Activated CD8-positive, alpha-beta T cell treated with anti-CD3 and anti-CD28 coated beads for 36 hours (primary cell): ENCODE measurements around the gene FCRL3. TPM values are rescaled to one million over a fixed set of nuclear protein-coding genes. Genes with fewer than 3 reads are reported as not detected.

Experiments used
- ATAC-seq: fragments of 200-7000 bp; cut with Tn5 transposase; one replicate; pipeline ENCODE4 v1.10.0; 2021; ENCODE audit warnings: mild to moderate bottlenecking, moderate library complexity
- CTCF ChIA-PET: fragments of 350-600 bp; sonication (Branson Sonifier 250); formaldehyde crosslinking; loops from one replicate; lab custom pipeline; 2021; ENCODE audit warnings: antibody characterized with exemption; lab: Charles Lee
- POLR2A ChIA-PET: fragments of 350-600 bp; sonication (Branson Sonifier 250); formaldehyde crosslinking; loops from one replicate; lab custom pipeline; 2021; ENCODE audit warnings: antibody characterized with exemption; lab: Charles Lee
- DNase-seq: peaks from one replicate; pipeline ENCODE4 v3.0.0-alpha.2; 2020
- H3K27ac Mint-ChIP-seq: one replicate; pipeline ENCODE4 v1.8.0; 2021; ENCODE audit warnings: mild to moderate bottlenecking, mixed read lengths
- H3K27me3 Mint-ChIP-seq: one replicate; pipeline ENCODE4 v1.8.0; 2021; ENCODE audit warnings: mixed read lengths
- H3K36me3 Mint-ChIP-seq: one replicate; pipeline ENCODE4 v1.8.0; 2021; ENCODE audit warnings: low read depth, mixed read lengths
- H3K4me1 Mint-ChIP-seq: one replicate; pipeline ENCODE4 v1.8.0; 2021; ENCODE audit warnings: low read depth, mixed read lengths
- H3K4me3 Mint-ChIP-seq: one replicate; pipeline ENCODE4 v1.8.0; 2021; ENCODE audit warnings: mild to moderate bottlenecking, moderate library complexity, mixed read lengths
- H3K9me3 Mint-ChIP-seq: one replicate; pipeline ENCODE4 v1.8.0; 2021; ENCODE audit warnings: mixed read lengths
- CTCF ChIP-seq: fragments of 200-600 bp; IDR thresholded peaks from one replicate; pipeline ENCODE4 v1.8.0; 2022; ENCODE audit warnings: antibody characterized with exemption, mild to moderate bottlenecking
- intact Hi-C: fragments of 100-400 bp; cut with micrococcal nuclease; formaldehyde crosslinking; loops from one replicate; pipeline ENCODE4 v1.10.0; 2022
- total RNA-seq, 2 experiments: library from RNA; stranded (reverse); gene quantifications; one replicate each; pipeline ENCODE4 v1.2.3, GENCODE V29; 2021

The FCRL3 gene
- total RNA-seq, 2 experiments from 2014 or later = 5.7 to 6.4 TPM

GRCh38 chr1:157715736-157716135 lies 15.2 kb upstream of the FCRL3 start:
- H3K27me3 Mint-ChIP-seq = no peaks in the 10 kb centered on the region
- no peaks in the 10 kb centered on the region for H3K4me1 Mint-ChIP-seq
- DNase-seq = no peak
- no peak overlapping the region for H3K27ac Mint-ChIP-seq
- H3K9me3 Mint-ChIP-seq = no peaks in the 10 kb centered on the region
- H3K36me3 Mint-ChIP-seq = no peaks in the 10 kb centered on the region
- CTCF ChIA-PET = no interaction called here
- POLR2A ChIA-PET = no interaction called here
- H3K4me3 Mint-ChIP-seq = no peak overlapping the region
- no peak for ATAC-seq
- TF ChIP-seq CTCF = no peak
- intact Hi-C loops = no loop called here

GRCh38 chr1:157711802-157712201 lies 11.2 kb upstream of the FCRL3 start:
- CTCF ChIA-PET = no interaction called here
- Mint-ChIP-seq H3K4me1 (no peaks in the 10 kb centered on the region), H3K4me3 (no peak overlapping the region)

GRCh38 chr1:157704878-157705277 lies 4.3 kb upstream of the FCRL3 start:
- TF ChIP-seq CTCF = no peak
- DNase-seq = no peak
- Mint-ChIP-seq H3K9me3 (peaks cover 2% of the 10 kb centered on the region), H3K4me3 (no peak overlapping the region), H3K4me1 (peaks cover 4% of the 10 kb centered on the region), H3K36me3 (no peaks in the 10 kb centered on the region), H3K27me3 (no peaks in the 10 kb centered on the region), H3K27ac (peak overlapping the region; percentile 72)
- ChIA-PET CTCF (no interaction called here), POLR2A (no interaction called here)
- ATAC-seq = no peak
- intact Hi-C loops = no loop called here

More at GRCh38 chr1:157711802-157712201, 11.2 kb upstream of the FCRL3 start:
- POLR2A ChIA-PET = no interaction called here
- no peak for DNase-seq
- intact Hi-C loops = no loop called here
- ATAC-seq = no peak
- H3K27ac Mint-ChIP-seq = no peak overlapping the region
- H3K9me3 Mint-ChIP-seq = no peaks in the 10 kb centered on the region
- TF ChIP-seq CTCF = no peak
- H3K27me3 Mint-ChIP-seq = no peaks in the 10 kb centered on the region
- no peaks in the 10 kb centered on the region for H3K36me3 Mint-ChIP-seq

- no peak for DNase-seq
- Mint-ChIP-seq H3K4me3 (no peak overlapping the region), H3K27me3 (no peaks in the 10 kb centered on the region), H3K9me3 (peaks cover 2% of the 10 kb centered on the region), H3K4me1 (peaks cover 4% of the 10 kb centered on the region), H3K27ac (peak overlapping the region; percentile 56), H3K36me3 (no peaks in the 10 kb centered on the region)
- ChIA-PET POLR2A (no interaction called here), CTCF (interaction anchor here (0.6 kb wide), 1 partner anchor 15 kb away, joined by 3 read pairs; no protein-coding TSS in a partner anchor)
- intact Hi-C loops = no loop called here
- TF ChIP-seq CTCF = no peak
- ATAC-seq = peak; percentile 16
Observed at GRCh38 chr1:157703981-157704380, 3.4 kb upstream of the FCRL3 start.

GRCh38 chr1:157702308-157702825 lies 1.8 kb upstream of the FCRL3 start:
- CTCF ChIA-PET = no interaction called here
- DNase-seq (no peak), ATAC-seq (peak; percentile 32)
- intact Hi-C loops = no loop called here
- no peak overlapping the region for H3K4me3 Mint-ChIP-seq
- TF ChIP-seq CTCF = no peak
- H3K36me3 Mint-ChIP-seq = no peaks in the 10 kb centered on the region
- H3K27ac Mint-ChIP-seq = peak overlapping the region; percentile 81
- POLR2A ChIA-PET = no interaction called here
- peaks cover 4% of the 10 kb centered on the region for H3K4me1 Mint-ChIP-seq
- peaks cover 2% of the 10 kb centered on the region for H3K9me3 Mint-ChIP-seq
- H3K27me3 Mint-ChIP-seq = no peaks in the 10 kb centered on the region
